Suppressor macrophage treated with lipopolysaccharide for 4 hours (primary cell): ENCODE measurements around the gene COA8.

Experiments
- DNase-seq: peaks from one replicate; pipeline ENCODE4 v3.0.0-alpha.2; 2020

The COA8 gene

DNA sequence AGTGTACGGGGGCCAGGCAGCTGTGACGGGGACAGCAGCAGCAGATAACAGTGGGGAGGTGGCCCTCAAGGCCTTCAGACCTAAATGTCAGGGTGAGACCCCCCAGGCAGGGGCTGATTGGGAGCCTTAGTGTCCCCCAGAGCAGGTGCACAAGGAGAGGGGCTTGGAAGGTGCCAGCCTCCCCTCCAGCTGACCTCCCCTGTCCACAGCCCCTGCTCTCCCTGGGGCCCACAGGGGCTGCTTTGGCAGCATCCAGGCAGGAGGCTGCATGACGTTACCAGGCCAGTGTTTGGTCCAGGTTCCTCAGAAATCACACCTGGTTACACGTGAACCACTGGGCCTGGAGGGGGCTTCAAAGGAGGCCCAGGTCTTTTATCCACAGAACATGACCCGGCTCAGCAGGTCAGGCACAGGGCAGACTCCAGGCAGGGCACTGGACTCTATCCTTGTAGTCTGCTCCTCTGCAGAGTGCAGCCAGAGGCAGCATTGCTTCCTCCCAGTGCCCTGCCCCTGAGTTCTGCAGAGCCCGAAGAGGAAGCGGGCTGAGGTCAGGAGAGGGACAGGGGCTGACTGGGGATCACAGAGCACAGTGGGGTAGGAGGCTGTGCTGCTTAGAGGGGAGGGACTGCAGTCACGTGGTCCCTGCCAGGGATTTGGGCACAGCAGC, 36.4 kb upstream of the COA8 start:
- DNase-seq: peak; percentile 61

DNA sequence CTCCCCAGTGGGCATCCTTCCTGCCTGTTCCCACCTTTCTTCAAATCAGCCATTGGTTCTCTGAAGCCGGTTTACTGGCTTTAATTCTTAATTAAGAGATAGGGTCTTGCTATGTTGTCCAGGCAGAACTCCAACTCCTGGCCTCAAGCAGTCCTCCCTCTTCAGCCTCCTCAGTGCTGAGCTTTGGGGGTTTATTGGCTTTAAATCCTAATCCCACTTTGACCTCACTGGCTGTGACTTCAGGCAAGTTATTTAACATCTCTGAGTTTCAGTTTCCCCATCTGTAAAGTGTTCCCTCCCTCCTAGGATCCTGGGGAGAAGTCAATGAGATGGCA, 35.9 kb upstream of the COA8 start:
- peak; percentile 34 for DNase-seq

DNA sequence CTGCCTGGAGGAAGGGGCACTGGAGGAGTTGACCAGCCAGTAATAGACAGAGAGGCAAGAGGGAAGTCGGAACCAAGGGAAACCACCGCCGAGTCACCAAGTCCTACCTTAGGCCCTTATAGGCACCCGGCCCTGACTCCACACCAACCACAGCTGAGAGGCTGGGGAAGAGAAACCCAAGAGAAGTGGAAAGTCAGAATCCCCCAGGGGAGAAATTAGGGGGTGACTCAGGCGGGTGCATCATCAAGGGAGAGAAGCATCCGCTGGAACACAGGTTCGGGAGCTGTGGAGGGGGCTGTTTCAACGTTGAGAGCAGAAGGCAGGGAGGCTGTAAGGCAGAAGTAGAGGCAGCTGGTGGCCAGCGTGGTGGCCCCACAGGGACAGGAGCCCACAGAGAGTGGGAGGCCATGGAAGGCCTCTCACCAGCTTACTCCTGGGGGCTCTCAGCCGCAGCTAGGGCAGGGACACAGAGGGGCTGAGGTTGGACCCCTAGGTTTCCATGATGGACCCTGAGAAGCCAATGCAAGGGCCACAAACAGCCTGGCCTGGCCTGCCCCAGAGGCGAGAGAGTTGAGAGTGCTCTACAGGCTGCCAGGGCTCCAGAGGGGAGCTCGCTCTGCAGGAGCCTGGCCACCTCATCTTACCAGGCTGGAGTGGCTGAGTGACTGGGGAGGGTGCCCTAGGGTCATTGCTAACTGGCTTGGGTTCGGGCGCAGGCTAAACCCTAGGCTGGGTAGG, 35.2 kb upstream of the COA8 start:
- peak; percentile 90 for DNase-seq

DNA sequence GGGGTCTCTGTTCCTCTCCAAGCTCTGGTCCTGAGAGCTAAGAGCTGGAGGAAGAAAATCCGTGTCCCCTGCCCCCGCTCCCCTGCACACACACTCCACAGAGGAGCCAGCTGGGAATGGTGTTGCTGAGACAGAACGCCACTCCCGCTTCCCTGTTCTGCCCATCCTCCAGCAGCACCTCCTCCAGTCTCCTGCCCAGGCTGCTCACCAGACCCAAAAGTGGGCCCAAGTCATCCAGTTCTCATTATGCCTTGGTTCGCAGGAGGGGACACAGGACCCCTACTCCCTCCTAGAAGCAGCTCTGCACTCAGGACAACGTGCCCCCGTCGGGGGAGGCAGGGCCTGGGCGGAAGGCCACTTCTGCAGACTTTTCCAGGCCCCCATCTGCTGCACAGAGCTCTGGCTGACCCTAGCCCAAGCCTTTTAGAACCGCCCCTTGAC, 34.6 kb upstream of the COA8 start:
- no peak for DNase-seq

DNA sequence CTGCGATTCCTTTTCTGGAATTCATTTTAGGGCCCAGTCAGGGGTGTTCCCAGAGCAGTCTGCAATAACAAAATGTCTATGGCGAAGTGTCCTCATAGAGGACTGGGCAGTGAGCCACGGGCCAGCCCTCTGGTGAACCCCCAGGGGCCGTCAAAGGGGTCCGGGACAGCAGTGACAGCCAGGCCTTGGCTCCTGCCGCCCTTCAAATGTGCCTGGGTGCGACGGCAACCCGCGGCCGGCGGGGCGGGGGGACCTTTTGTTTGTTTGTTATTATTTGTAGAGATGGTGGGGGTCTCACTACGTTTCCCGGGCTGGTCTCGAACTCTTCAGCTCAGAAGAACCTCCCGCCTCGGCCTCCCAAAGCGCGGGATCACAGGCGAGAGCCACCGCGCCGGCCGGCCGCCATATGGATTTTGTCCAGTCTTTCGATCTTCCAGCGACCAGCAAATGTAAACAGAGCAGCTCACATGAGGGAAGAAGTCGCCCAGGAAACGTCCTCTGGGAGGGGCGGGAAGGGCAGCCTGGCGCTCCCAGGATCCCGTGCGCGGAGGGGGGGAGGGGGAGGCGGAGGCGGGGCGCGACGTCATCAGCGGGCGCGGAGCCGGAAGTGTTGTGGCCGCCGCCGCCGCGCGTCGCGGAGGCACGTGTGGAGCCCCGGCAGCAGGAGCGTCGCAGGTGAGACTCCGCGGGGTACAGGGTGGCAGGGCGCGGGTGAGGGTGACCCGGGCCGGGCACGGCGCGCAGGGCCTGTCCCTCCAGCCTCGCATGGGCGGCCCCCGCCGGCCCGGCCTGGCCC, 34.0 kb upstream of the COA8 start, which contains the start of gene TRMT61A:
TRMT61A (plus strand) TSS at position 610 of the 796 bp plus-strand sequence. CDS start 783 bp downstream, outside the sequence.
- peak; percentile 93 for DNase-seq

DNA sequence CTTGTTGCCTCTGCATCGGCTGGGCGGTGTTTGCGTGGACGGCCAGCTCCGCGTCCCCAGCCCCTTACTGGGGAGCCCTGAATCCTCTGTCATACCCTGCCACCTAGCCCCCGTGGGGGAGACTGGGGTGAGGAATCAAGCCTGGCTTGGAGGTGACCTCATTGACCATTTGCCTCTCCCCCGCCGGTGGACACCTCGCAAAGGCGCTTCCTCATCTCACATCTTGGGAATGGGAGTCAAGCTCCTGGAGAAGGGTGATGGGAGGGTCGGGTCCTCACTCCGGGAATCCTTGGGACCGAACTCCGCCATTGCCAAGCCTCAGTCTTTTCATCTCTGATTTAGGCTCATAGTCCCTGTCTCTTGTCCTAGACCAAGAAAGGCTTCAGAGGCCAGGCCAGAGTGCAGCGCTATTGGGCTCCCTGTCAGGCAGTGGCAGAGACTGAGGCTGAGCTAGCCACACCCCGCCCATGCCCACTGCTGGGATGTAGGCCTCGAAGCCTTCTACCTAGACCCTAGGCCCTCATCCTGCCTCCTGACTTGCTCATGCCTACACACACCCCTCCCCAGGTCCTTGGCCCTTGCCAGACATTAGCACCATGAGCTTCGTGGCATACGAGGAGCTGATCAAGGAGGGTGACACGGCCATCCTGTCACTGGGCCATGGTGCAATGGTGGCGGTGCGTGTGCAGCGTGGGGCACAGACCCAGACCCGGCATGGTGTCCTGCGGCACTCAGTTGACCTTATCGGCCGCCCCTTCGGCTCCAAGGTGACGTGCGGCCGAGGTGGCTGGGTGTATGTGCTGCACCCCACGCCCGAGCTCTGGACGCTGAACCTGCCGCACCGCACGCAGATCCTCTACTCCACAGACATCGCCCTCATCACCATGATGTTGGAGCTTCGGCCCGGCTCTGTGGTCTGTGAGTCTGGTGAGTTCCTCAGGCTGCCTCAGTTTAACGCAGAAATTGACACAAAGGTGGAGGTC, 33.1 kb upstream of the COA8 start:
- DNase-seq: no peak

DNA sequence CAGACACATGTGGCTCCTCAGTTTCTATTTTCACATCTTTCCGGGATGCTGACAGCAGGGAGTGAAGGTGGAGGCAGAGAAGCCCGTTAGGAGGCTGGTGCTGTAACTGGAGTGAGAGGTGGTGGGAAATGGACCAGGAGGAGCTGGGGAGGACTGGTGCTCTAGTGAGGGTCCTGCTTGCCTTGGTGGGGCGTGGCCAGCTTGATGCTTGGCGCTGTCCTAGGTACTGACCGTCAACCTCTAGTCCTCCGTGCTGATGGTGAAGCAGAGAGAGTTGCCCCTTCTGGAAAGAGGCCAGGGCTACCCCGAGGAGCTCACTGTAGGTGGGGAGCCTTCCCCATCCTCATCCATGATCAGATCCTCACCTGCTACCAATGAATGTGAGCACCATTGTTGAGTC, 32.4 kb upstream of the COA8 start:
- no peak for DNase-seq

DNA sequence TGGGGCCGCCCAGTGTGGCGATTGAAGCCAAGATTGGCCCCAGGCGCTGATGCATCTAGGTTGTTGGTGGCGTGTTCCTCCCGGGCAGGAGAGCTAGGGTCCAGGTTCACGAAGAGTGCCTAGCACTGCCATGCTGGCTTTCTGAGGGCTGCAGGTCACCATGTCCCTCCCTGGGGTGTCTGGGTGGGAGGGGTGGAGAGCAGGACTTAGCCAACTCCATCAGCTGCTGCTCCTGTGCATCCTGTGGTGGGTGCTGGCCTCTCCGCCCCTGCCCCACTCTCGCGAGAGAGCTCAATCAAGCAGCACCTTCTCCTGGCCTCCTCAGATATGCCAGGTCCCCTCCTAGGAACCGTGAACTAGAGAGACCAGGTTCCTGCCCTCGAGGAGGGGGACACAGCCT, 31.9 kb upstream of the COA8 start:
- no peak for DNase-seq

DNA sequence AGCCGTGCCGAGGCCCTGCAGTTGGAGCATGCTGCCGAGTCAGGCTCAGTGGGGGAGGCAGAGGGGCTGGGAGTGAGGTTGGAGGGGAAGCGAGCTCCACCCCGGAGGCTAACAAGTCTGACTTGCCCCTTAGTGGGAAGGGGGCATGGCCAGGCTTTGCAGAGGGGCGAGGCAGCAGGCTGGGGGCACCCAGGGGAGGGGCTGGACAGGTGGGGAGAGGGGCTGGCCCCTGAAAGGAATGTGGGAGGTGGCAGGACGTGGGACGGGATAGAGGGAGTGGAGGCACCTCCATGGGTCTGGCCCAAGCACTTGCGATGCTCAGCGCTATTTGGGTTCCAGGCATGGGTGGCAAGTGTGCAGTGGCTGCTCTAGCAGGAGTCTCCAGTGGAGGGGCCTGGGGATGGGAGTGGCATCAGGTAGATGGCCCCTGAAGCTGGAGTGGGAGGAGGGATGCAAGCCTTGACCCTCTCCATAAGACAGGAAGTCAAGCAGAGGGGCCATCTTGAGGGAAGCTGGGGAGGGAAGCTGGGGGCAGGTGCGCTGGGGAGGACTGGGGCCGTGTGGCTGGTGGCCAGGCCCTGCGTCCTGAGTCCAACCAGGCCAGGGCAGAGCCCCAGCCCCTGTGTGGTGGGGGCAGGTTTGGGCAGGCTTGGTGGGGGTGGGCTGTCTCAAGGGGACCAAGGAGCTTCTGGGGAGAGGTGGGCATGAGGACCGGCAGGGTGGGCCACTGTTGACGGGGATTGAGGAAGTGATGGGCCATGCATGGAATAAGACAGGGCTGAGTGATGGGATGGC, 31.1 kb upstream of the COA8 start:
- no peak for DNase-seq

DNA sequence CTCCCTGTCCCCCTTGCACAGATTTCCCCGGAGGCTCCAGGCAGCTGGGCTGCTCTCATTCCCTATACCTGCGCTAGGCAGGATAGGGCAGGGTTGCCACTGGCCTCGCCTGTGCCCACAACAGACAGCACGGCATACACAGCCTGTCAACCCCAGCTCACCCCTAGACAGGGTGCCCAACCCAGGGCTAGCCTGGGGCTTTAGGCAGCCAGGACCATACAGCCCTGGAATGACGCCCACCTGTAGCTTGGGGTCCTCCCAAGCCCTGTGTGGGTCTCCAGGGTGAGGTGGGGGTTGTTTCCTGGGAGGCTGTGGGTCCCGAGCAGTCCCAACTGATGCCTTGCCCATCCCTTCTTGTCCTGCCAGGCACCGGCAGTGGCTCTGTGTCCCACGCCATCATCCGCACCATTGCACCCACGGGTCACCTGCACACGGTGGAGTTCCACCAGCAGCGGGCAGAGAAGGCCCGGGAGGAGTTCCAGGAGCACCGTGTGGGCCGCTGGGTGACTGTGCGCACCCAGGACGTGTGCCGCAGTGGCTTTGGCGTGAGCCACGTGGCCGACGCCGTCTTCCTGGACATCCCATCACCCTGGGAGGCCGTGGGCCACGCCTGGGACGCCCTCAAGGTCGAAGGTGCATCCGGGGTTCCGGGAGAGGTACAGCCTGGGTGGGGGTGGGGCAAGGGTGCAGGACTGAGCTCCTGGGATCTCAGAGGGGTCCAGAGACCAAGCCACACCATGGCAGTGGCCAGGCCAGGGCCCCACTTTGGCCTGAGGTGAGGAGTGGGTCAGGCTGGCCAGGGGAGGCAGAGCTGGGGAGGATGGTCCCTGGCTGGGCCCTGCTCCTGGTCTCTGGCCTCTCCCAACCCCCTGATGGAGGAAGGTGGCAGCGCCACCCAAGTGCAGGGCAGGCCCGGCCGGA, 30.3 kb upstream of the COA8 start:
- DNase-seq: no peak

DNA sequence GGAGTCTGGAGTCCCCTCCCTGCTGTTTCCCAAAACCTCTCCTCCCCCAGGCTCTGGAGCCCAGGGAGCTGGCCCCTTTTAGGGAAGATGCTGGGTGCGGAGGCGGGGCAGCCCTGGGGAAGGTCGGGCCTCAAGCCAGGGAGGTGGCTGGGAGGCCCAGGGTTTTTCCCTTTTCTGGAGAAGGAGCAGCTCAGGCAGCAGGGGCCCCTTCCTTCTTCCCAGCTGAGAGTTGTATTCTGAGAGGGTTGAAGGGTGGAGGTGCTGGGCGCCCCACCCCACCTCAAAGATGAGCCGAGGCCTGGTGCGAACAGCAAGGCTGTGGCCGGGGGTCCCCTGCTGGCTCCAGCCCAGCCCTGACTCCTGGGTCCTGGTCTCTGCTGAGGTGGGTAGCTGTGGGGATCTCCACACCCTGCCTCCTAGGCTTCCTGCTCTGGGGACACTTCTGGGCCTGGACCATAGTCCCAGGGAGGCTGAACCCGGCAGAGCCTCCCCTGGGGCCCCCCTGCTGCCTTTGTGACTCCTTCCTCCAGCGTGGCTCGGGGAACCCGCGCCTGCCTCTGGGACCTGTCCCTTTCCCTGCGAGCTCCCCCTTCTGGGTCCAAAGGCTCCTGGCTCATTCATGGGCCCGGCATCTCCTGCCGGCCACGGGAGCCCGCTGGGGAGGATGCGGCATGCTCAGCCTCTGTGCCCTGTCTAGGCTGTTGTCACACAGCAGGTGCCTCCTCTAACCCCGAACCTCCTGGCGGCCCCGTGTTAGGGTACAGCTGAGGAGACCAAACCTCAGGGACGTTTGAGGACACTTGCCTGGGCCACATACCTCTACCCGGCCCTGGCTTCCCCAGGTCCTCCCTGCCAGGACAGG, 29.4 kb upstream of the COA8 start:
- no peak for DNase-seq

DNA sequence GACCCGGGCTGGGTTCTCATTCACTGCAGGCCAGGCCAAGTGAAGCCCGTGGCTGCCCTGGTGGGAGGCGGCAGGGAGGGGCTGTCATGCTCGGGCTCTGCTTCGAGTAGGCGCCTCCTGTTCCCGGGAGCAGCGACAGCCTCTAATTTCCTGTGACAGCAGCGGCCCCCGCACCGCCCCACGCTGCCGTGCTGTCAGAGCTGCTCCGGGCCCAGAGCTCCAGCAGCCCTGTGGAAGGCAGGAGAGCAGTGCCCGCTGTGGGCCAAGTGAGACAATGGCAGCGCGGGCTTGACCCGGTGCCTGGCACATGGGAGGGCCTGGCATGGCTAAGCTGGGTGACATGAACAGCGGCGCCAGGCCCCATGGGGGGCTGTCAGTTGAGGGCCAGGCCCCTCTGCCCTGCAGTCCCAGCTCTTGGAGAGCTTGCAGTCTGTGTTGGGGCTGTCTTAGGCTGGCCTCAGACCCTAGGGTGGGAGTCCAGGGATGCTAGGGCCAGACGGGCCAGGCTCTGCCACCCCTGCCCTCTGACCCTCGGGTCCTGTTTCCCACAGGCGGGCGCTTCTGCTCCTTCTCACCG, 28.7 kb upstream of the COA8 start:
- no peak for DNase-seq

DNA sequence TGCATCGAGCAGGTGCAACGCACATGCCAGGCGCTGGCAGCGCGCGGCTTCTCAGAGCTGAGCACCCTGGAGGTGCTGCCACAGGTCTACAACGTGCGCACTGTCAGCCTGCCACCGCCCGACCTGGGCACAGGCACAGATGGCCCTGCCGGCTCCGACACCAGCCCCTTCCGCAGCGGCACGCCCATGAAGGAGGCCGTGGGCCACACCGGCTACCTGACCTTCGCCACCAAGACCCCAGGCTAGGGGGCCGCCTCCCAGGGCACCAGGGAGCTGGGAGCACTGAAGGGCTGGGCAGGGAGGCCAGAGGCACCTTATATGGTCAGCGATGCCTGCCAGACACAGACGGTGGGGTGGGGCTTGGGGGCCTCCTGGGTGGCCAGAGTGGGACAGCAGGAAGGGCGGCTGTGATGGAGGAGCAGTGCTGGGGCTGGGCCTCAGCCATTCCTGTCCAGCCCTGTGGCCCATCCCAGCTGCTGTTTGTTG, 28.1 kb upstream of the COA8 start:
- no peak for DNase-seq

DNA sequence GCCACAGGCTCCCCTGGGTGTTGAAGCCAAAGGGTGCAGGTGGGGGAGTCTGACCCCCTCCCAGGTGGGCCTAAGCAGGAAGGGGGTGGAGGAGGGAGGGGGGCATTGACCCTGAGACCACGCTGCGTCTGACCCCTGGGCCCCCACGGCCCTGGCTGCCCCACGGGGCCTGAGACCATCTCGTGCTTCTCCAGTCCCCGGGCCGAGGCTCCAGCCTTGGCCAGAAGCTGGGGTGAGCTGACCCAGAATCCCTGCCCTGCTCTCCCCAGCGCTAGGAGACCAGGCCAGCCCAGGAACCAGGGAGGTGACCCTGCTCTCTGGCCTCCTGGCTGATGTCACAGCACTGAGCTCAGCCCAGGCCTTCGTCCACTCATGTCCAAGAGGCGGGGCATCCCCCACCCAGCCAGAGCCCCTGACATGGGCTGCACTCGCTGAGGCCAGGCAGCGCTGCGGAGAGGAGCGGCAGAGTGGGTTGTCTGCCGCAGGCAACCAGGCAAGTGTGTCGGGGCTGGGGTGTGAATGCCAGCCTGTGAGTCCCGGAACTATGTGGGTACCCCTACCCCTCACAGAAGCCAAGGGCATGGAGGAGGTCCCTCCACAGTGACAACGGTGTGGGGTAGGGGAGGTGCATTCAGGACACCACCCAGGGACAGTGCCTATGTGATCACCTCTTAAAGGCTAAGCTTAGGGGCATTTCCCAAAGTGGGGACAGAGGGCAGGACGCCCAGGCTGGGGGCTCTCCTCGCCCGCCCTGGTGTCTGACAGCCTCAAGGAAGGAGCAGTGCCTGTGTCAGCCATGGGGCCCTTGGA, 27.5 kb upstream of the COA8 start:
- no peak for DNase-seq

DNA sequence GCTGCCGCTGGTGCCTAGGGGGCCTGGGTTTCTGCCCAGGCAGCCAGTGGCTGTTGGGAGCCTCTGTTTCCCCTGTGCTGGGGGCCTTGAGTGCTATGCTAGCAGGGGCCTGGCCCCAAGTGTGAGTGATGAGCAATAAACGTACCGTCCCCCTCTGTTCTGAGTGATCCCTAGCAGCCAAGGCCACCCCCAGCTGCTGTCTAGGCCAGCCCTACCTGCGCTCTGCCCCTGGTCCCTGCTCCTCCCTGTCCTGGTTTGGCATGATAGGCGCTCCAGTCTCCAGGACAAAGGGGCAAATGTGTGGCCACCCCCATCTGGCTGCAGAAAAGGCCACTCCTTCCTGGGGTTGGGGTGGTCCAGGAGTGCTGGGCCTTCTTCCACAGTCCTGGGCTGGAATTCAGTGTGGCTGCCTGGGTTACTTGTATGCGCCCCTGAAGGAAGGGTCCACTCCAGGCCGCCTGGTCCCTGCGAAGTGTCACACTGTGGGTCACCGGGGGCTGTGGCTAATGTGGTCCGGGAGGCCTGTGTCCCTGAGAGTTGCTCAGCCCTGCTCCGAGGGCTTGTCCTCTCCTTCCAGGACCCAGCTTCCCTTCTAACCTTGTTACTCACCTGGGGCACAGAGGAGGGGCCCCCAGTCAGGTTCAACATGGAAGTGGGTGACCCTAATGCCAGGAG, 26.7 kb upstream of the COA8 start:
- DNase-seq: no peak

DNA sequence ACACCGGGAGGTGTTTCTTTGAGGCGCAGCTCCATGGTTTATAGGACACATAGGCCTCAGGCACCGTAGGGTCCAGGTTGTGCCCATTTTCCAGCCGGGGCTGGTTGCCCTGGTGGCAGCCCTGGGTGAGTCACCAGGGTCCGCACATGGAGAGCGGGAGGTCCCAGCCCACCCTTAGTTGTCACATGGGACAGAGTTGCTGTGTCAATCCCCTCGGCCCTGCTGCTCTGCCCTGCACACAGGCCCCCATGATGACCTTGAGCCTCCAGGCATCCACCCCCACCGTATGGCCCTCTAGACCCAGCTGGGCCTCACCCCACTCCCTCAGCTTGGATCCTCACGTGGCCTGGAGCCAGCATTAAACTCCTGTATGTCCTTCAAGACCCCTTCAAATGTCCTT, 26.1 kb upstream of the COA8 start:
- no peak for DNase-seq

DNA sequence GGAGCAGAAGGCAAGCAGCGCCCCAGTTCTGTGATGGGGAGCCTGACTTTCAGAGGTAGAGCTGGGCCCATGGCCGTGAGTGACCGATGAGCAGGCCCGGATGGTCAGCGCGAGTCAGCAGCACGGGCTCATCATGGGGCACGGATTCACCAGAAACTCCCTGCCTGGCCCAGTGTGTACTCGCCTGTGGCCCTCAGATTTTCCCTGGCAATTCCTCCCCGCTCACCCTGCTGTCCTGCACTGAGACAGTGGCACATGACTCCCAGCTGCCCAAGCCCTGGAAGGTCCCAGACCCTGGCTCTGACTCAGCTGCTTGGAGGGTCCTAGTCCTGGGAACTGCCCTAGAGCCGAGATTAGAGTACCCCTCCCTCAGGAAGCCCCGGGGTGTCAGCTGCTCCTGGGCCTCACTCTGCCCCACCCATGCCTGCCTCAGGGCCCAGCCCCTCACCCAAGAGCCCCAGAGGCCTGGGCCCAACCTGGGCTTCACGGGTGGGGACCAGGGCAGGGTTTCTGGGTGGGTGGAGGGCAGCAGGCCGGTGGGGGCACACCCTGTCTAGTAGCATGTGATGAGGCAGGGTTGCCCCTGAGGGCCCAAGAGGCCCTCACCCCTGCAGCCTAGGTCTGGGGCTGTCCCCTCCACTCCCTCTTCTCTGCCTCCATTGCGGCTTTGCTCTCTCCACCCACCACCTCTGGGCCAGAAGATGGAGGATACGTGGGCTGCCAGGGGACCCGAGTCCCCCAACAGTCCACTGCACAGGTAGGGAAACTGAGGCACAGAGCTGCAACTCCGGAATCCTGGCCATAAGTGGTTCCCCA, 25.4 kb upstream of the COA8 start:
- DNase-seq: peak; percentile 48
